Activated CD4-positive, CD25-positive, alpha-beta regulatory T cell (primary cell): ENCODE data around the gene GRIN1.
"Not testable (repeated sequence)": the region's sequence is repeated elsewhere in the genome, so short reads cannot be mapped to it uniquely, and the experiment has no call there.

Source experiments
- DNase-seq, 4 experiments: peaks; one replicate each; lab custom pipeline; 2025; lab: John Stamatoyannopoulos, UW

Gene GRIN1

GRCh38 chr9:137111788-137112563 lies 27.0 kb upstream of the GRIN1 start:
- DNase-seq: no peak

GRCh38 chr9:137112564-137113384 lies 26.2 kb upstream of the GRIN1 start:
- no peak for DNase-seq

GRCh38 chr9:137113385-137114159 lies 25.4 kb upstream of the GRIN1 start:
- no peak for DNase-seq

GRCh38 chr9:137114220-137114612 lies 24.7 kb upstream of the GRIN1 start:
- no peak for DNase-seq

GRCh38 chr9:137114613-137115393 lies 24.2 kb upstream of the GRIN1 start, which contains the start of gene DPP7:
TSS of gene DPP7 (minus strand) at chr9:137114733. CDS start at chr9:137114713, 20 bp downstream.
- DNase-seq: peak; percentile 52 to 73 (median 67)

- DNase-seq: no peak
Measured at GRCh38 chr9:137115394-137116026, 23.4 kb upstream of the GRIN1 start.

- DNase-seq: no peak
Measured at GRCh38 chr9:137116027-137116507, 22.9 kb upstream of the GRIN1 start.

GRCh38 chr9:137116728-137117127 lies 22.2 kb upstream of the GRIN1 start:
- no peak for DNase-seq

GRCh38 chr9:137117269-137117731 lies 21.7 kb upstream of the GRIN1 start:
- DNase-seq: no peak

- DNase-seq: not testable (repeated sequence)
Measured at GRCh38 chr9:137118092-137118603, 20.8 kb upstream of the GRIN1 start.

GRCh38 chr9:137121927-137122795 lies 16.8 kb upstream of the GRIN1 start:
- not testable (repeated sequence) for DNase-seq

- DNase-seq: not testable (repeated sequence)
Measured at GRCh38 chr9:137122796-137123467, 16.0 kb upstream of the GRIN1 start.

- no peak for DNase-seq
Measured at GRCh38 chr9:137123468-137123837, 15.5 kb upstream of the GRIN1 start.

- DNase-seq: not testable (repeated sequence)
Measured at GRCh38 chr9:137123952-137124462, 14.9 kb upstream of the GRIN1 start.

- no peak for DNase-seq
Measured at GRCh38 chr9:137126786-137127185, 12.2 kb upstream of the GRIN1 start.

GRCh38 chr9:137127301-137128157 lies 11.4 kb upstream of the GRIN1 start:
- DNase-seq: no peak

GRCh38 chr9:137128158-137128861 lies 10.6 kb upstream of the GRIN1 start:
- DNase-seq: no peak
